NT2/D1 (cell line): ENCODE results near the gene WDR81.

Source experiments
- SUZ12 ChIP-seq: IDR thresholded peaks from 2 replicates; pipeline ENCODE4 v1.6.1; 2011; ENCODE audit not compliant: insufficient read length, insufficient read depth; ENCODE audit errors: extremely low read depth
- YY1 ChIP-seq: IDR thresholded peaks from 2 replicates; pipeline ENCODE4 v1.6.1; 2011; ENCODE audit not compliant: insufficient read length, insufficient read depth
- ZNF274 ChIP-seq: IDR thresholded peaks from 2 replicates; pipeline ENCODE4 v1.6.1; 2011; ENCODE audit warnings: mild to moderate bottlenecking, low read depth, low read length

DNA sequence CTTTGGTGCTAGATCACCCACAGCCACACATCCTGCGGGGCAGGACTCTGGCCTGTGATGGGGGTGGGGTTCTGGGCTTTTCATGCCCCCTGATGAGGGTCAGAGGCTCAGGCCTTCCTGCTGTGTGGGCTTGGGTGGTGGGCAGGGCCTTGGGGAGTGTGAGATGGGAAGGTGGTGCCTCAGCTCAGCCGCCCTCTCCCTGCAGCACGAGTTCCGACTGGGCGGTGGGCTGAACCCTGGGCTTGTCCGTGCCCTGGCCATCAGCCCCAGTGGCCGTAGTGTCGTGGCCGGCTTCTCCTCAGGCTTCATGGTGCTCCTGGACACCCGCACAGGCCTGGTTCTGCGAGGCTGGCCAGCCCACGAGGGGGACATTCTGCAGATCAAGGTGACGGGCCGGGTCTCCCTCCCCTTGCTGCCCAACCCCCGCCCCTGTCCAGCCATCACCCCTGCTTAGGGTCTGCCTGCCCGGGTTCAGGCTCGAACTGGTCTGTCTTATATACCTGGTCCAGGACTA, 11.4 kb downstream of the WDR81 start:
- TF ChIP-seq ZNF274 (no peak), YY1 (no peak), SUZ12 (no peak)
